OCI-LY1 (cell line): ENCODE data around the gene SPTB.

Source experiments
- CTCF ChIP-seq: fragments of 200-600 bp; sonication (generic), shearing (Covaris generic); IDR thresholded peaks from 2 replicates; pipeline ENCODE4 v1.5.1; 2017; ENCODE audit warnings: mild to moderate bottlenecking, antibody characterized with exemption, low read length, moderate library complexity, mixed read lengths
- EZH2 ChIP-seq: fragments of 200-600 bp; sonication (generic), shearing (Covaris generic); IDR thresholded peaks from 2 replicates; pipeline ENCODE4 v1.8.0; 2017; ENCODE audit warnings: borderline replicate concordance, mixed run types, mild to moderate bottlenecking, antibody characterized with exemption, low read length, moderate library complexity, mixed read lengths

DNA sequence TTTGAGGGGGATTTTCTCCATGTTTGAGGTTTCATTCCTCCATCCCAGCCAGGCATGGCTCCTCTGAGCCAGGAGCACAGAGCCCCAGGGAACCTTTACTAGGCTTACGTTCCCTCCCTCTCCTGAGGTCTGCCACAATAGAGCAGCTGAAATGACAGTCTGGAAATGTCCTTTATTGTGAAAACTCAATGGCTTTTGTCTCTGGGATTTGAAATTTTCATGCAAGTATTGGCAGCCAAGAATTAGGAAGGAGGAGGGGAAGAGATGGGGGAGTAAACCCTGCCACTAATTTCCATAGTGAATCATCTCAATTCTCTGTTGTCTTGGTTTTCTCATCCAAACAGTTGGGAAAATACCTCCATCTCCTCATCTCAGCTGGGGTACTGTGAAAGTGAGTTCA, 178.0 kb downstream of the SPTB start:
- no peak for TF ChIP-seq CTCF
- no peak for TF ChIP-seq EZH2
